T follicular helper cell (primary cell): ENCODE results near the gene LIPC.
A peak's percentile ranks its signal among the peaks of the same experiment; 100 is the strongest.

ENCODE experiments used
- DNase-seq: peaks from one replicate; pipeline ENCODE4 v3.0.0-alpha.2; 2020; ENCODE audit warnings: low read depth

The LIPC gene

GRCh38 chr15:58406811-58407210 lies 25.0 kb upstream of the LIPC start:
- no peak for DNase-seq

- DNase-seq = no peak
Measured at GRCh38 chr15:58407236-58407775, 24.5 kb upstream of the LIPC start.

- no peak for DNase-seq
Measured at GRCh38 chr15:58407778-58408177, 24.0 kb upstream of the LIPC start.

- DNase-seq = no peak
Measured at GRCh38 chr15:58409861-58410260, 21.9 kb upstream of the LIPC start.

- DNase-seq = peak; percentile 0
Measured at GRCh38 chr15:58410353-58410752, 21.4 kb upstream of the LIPC start.

GRCh38 chr15:58413253-58413652 lies 18.5 kb upstream of the LIPC start:
- DNase-seq = no peak

GRCh38 chr15:58415636-58416035 lies 16.2 kb upstream of the LIPC start:
- DNase-seq = no peak

GRCh38 chr15:58416963-58417362 lies 14.8 kb upstream of the LIPC start:
- DNase-seq = no peak

- no peak for DNase-seq
Measured at GRCh38 chr15:58418135-58418534, 13.7 kb upstream of the LIPC start.

GRCh38 chr15:58419803-58420524 lies 11.8 kb upstream of the LIPC start:
- no peak for DNase-seq

GRCh38 chr15:58420579-58421043 lies 11.2 kb upstream of the LIPC start:
- DNase-seq = no peak

GRCh38 chr15:58423205-58423604 lies 8.6 kb upstream of the LIPC start:
- no peak for DNase-seq

GRCh38 chr15:58423831-58424608 lies 7.8 kb upstream of the LIPC start:
- no peak for DNase-seq

GRCh38 chr15:58424722-58425121 lies 7.1 kb upstream of the LIPC start:
- no peak for DNase-seq

GRCh38 chr15:58425185-58425584 lies 6.6 kb upstream of the LIPC start:
- no peak for DNase-seq

- no peak for DNase-seq
Measured at GRCh38 chr15:58425834-58426233, 6.0 kb upstream of the LIPC start.

- DNase-seq = no peak
Measured at GRCh38 chr15:58426501-58426900, 5.3 kb upstream of the LIPC start.

GRCh38 chr15:58427987-58428386 lies 3.8 kb upstream of the LIPC start:
- DNase-seq = no peak

- no peak for DNase-seq
Measured at GRCh38 chr15:58430224-58430787, 1.5 kb upstream of the LIPC start.

- no peak for DNase-seq
Measured at GRCh38 chr15:58432401-58432800, 610 bp downstream of the LIPC start.

- DNase-seq = no peak
Measured at GRCh38 chr15:58433597-58434333, 2.0 kb downstream of the LIPC start.

- no peak for DNase-seq
Measured at GRCh38 chr15:58434334-58434875, 2.6 kb downstream of the LIPC start.
